Measurements from ENCODE around the gene JAG1. TPM values are rescaled to one million over a fixed set of nuclear protein-coding genes. Genes with fewer than 3 reads are reported as not detected.

The JAG1 gene
- total RNA-seq, 1 donor = 60.1 TPM

DNA sequence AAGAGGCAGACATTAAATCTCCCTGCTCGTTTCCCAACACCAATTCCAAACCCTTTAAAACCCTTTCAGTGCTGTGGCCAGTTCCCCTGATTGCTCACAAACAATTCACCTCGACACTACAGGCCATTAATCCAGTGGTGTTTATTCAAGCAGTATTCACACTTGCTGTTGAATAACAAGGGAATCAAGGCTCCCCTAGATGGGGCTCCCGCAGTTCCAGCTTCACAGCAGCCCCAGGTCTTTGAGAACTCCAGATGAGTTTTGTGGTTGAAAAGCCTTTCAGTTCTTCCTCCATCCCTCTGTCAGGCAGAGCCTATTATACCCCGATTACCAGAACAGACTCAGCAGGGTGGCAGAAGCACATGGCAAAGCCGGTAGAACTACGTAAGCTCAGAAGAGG lies 36.2 kb downstream of the JAG1 start:
- Histone ChIP-seq H3K79me2 (ENCODE audit: insufficient read depth, low read length) (peaks cover 2% of the 10 kb centered on the region), H3K4me2 (ENCODE audit: insufficient read depth, low read length) (peak overlapping the region; percentile 42), H3K27ac (ENCODE audit: low read depth, low read length) (peak overlapping the region; percentile 83), H3K27me3 (ENCODE audit: insufficient read depth, low read length) (no peaks in the 10 kb centered on the region), H3K9me3 (ENCODE audit: low read depth, low read length) (no peaks in the 10 kb centered on the region), H4K20me1 (ENCODE audit: insufficient read depth, low read length) (no peaks in the 10 kb centered on the region), H3K36me3 (ENCODE audit: insufficient read depth, low read length) (peaks cover 46% of the 10 kb centered on the region), H3K4me3 (ENCODE audit: insufficient read depth, low read length) (no peak overlapping the region), H3K4me1 (ENCODE audit: insufficient read depth, low read length) (peaks cover 40% of the 10 kb centered on the region), H2AFZ (ENCODE audit: low read length) (no peak overlapping the region)
- TF ChIP-seq, protein P1, sequence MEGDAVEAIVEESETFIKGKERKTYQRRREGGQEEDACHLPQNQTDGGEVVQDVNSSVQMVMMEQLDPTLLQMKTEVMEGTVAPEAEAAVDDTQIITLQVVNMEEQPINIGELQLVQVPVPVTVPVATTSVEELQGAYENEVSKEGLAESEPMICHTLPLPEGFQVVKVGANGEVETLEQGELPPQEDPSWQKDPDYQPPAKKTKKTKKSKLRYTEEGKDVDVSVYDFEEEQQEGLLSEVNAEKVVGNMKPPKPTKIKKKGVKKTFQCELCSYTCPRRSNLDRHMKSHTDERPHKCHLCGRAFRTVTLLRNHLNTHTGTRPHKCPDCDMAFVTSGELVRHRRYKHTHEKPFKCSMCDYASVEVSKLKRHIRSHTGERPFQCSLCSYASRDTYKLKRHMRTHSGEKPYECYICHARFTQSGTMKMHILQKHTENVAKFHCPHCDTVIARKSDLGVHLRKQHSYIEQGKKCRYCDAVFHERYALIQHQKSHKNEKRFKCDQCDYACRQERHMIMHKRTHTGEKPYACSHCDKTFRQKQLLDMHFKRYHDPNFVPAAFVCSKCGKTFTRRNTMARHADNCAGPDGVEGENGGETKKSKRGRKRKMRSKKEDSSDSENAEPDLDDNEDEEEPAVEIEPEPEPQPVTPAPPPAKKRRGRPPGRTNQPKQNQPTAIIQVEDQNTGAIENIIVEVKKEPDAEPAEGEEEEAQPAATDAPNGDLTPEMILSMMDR (IDR thresholded peaks at IDR 0.05; ENCODE audit: extremely low read depth, low read depth, low read length) = no peak
- DNase-seq (ENCODE audit: insufficient read length, low spot score, missing footprints) = no peak

DNA sequence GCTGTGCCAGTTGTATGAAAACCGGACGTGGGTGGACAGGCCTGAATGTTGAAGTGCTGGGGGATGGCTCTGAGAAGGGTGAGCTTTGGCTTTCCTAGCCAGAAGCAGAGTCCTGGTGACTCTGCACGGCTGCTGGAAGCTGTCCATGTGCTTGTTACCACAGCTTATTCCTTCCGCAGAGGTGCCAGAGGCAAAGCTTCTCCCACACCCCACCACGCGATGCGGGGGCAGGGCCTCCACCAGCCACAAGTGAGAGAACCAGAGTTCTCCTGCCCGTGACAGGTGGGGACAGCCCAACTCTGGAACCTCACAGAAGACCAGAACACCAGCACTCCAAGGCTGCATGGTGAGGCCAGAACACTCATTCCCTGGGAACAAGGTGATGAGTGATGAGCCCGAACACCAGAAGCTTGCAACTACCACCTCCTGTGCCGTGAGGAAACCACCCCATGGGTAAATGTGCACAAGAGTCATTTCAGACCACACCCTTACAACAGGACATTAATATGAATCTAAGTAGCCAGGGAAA lies 36.7 kb downstream of the JAG1 start:
- peak overlapping the region; percentile 42 for H3K4me2 ChIP-seq (ENCODE audit: insufficient read depth, low read length)
- H3K27me3 ChIP-seq (ENCODE audit: insufficient read depth, low read length) = no peaks in the 10 kb centered on the region
- TF ChIP-seq, protein P1 (IDR thresholded peaks at IDR 0.05; ENCODE audit: extremely low read depth, low read depth, low read length) = no peak
- peaks cover 2% of the 10 kb centered on the region for H3K79me2 ChIP-seq (ENCODE audit: insufficient read depth, low read length)
- H3K36me3 ChIP-seq (ENCODE audit: insufficient read depth, low read length) = peaks cover 41% of the 10 kb centered on the region
- peaks cover 37% of the 10 kb centered on the region for H3K4me1 ChIP-seq (ENCODE audit: insufficient read depth, low read length)
- H3K27ac ChIP-seq (ENCODE audit: low read depth, low read length) = peak overlapping the region; percentile 83
- H4K20me1 ChIP-seq (ENCODE audit: insufficient read depth, low read length) = no peaks in the 10 kb centered on the region
- no peaks in the 10 kb centered on the region for H3K9me3 ChIP-seq (ENCODE audit: low read depth, low read length)
- DNase-seq (ENCODE audit: insufficient read length, low spot score, missing footprints) = peak; percentile 82
- H3K4me3 ChIP-seq (ENCODE audit: insufficient read depth, low read length) = no peak overlapping the region
- H2AFZ ChIP-seq (ENCODE audit: low read length) = no peak overlapping the region

DNA sequence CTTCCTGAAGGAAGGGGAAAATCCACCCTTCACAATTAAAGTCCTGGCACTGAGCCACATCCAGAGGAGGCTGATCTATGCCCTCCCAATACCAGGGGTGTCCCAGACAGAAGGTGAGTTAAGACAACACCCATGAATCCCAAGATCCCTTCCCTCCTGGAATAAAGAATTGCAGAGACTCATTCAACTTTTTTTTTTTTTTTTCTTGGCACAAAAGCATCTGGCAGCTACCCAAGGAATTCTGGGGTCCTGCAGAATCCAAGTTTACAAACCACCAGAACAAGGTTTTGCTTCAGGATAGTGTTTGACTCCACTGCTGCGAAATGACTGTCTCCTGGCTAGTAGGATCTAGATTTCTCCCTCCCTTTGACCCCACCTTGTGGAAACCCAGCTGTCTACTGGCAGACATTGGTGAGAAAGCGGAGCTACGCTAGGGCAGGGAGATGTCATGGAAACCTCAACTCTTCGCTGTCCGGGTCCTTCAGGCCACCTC lies 37.4 kb downstream of the JAG1 start:
- H3K79me2 ChIP-seq (ENCODE audit: insufficient read depth, low read length) = peaks cover 2% of the 10 kb centered on the region
- H3K27me3 ChIP-seq (ENCODE audit: insufficient read depth, low read length) = no peaks in the 10 kb centered on the region
- H3K4me1 ChIP-seq (ENCODE audit: insufficient read depth, low read length) = peaks cover 37% of the 10 kb centered on the region
- H3K36me3 ChIP-seq (ENCODE audit: insufficient read depth, low read length) = peaks cover 34% of the 10 kb centered on the region
- H3K27ac ChIP-seq (ENCODE audit: low read depth, low read length) = peak overlapping the region; percentile 83
- H3K4me2 ChIP-seq (ENCODE audit: insufficient read depth, low read length) = peak overlapping the region; percentile 42
- no peaks in the 10 kb centered on the region for H4K20me1 ChIP-seq (ENCODE audit: insufficient read depth, low read length)
- no peaks in the 10 kb centered on the region for H3K9me3 ChIP-seq (ENCODE audit: low read depth, low read length)
- peak; percentile 66 for DNase-seq (ENCODE audit: insufficient read length, low spot score, missing footprints)
- peak overlapping the region; percentile 8 for H2AFZ ChIP-seq (ENCODE audit: low read length)
- TF ChIP-seq, protein P1 (IDR thresholded peaks at IDR 0.05; ENCODE audit: extremely low read depth, low read depth, low read length) = no peak
- H3K4me3 ChIP-seq (ENCODE audit: insufficient read depth, low read length) = no peak overlapping the region

DNA sequence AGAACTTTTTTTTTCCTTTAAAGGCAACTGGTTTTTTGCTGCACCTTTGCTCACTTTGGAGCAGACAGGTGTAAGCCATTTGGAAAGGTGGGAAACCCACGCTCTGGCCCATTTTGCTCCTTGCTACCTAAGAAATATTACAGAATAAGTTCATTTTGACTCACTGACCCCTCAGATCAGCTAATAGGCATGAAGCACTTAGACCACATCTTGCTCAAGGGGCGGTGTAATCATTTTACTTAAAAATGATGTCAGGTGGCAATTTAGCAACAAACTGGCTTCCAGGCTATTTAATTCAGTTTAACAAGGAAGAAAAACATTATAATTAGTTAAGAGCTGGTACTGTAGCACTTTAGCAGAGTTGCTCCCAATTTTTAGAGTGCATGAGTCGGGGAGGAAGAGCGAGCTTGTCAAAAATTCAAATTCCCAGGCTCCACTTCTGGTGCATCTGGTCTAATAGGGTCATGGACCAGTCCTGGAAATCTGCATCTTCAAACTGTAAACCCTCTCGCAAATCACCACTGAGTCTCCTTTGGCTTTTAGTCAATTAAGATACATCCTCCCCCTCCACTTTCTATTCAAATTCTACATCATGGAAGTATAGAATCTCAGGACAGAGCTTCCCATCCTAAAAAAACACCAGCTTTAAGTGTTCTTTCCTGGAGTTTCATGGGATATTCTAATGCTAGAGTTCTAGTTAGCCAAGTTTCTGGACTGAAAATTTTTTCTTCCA lies 38.2 kb downstream of the JAG1 start:
- peak overlapping the region; percentile 83 for H3K27ac ChIP-seq (ENCODE audit: low read depth, low read length)
- H3K79me2 ChIP-seq (ENCODE audit: insufficient read depth, low read length) = peaks cover 2% of the 10 kb centered on the region
- no peaks in the 10 kb centered on the region for H3K9me3 ChIP-seq (ENCODE audit: low read depth, low read length)
- no peak overlapping the region for H2AFZ ChIP-seq (ENCODE audit: low read length)
- H3K4me1 ChIP-seq (ENCODE audit: insufficient read depth, low read length) = peaks cover 37% of the 10 kb centered on the region
- H3K4me3 ChIP-seq (ENCODE audit: insufficient read depth, low read length) = no peak overlapping the region
- H4K20me1 ChIP-seq (ENCODE audit: insufficient read depth, low read length) = no peaks in the 10 kb centered on the region
- H3K27me3 ChIP-seq (ENCODE audit: insufficient read depth, low read length) = no peaks in the 10 kb centered on the region
- peaks cover 26% of the 10 kb centered on the region for H3K36me3 ChIP-seq (ENCODE audit: insufficient read depth, low read length)
- TF ChIP-seq, protein P1 (IDR thresholded peaks at IDR 0.05; ENCODE audit: extremely low read depth, low read depth, low read length) = no peak
- no peak for DNase-seq (ENCODE audit: insufficient read length, low spot score, missing footprints)
- peak overlapping the region; percentile 63 for H3K4me2 ChIP-seq (ENCODE audit: insufficient read depth, low read length)

Data from osteoblast (primary cell).